Measurements from ENCODE around the gene BTN3A1.
"Not testable (repeated sequence)": the region's sequence is repeated elsewhere in the genome, so short reads cannot be mapped to it uniquely, and the experiment has no call there.

BTN3A1 gene

GRCh38 chr6:26415036-26415614, 13.1 kb downstream of the BTN3A1 start:
- DNase-seq, result no peak

- DNase-seq, result no peak
These were observed 13.7 kb downstream of the BTN3A1 start for GRCh38 chr6:26415791-26416190.

- DNase-seq, result no peak
These were observed 14.2 kb downstream of the BTN3A1 start for GRCh38 chr6:26416288-26416687.

GRCh38 chr6:26418077-26418476, 16.0 kb downstream of the BTN3A1 start:
- DNase-seq, result not testable (repeated sequence)

- DNase-seq, result not testable (repeated sequence)
These were observed 16.7 kb downstream of the BTN3A1 start for GRCh38 chr6:26418795-26419194.

GRCh38 chr6:26420688-26421171, 18.7 kb downstream of the BTN3A1 start:
- DNase-seq, result peak; percentile 40

- DNase-seq, result peak; percentile 87
These were observed 19.4 kb downstream of the BTN3A1 start for GRCh38 chr6:26421259-26422144.

- no peak for DNase-seq
These were observed 20.3 kb downstream of the BTN3A1 start for GRCh38 chr6:26422329-26422728.

GRCh38 chr6:26426691-26427450, 24.8 kb downstream of the BTN3A1 start:
- DNase-seq, result no peak

GRCh38 chr6:26427451-26427809, 25.4 kb downstream of the BTN3A1 start:
- DNase-seq, result no peak

- no peak for DNase-seq
These were observed 26.1 kb downstream of the BTN3A1 start for GRCh38 chr6:26428206-26428605.

- DNase-seq, result no peak
These were observed 28.7 kb downstream of the BTN3A1 start for GRCh38 chr6:26430787-26431186.

GRCh38 chr6:26431258-26432172, 29.4 kb downstream of the BTN3A1 start:
- peak; percentile 73 for DNase-seq

- DNase-seq, result peak; percentile 82
These were observed 30.6 kb downstream of the BTN3A1 start for GRCh38 chr6:26432627-26433201.

- DNase-seq, result not testable (repeated sequence)
These were observed 31.6 kb downstream of the BTN3A1 start for GRCh38 chr6:26433680-26434079.

GRCh38 chr6:26436018-26436417, 33.9 kb downstream of the BTN3A1 start:
- DNase-seq, result no peak

- no peak for DNase-seq
These were observed 35.5 kb downstream of the BTN3A1 start for GRCh38 chr6:26437550-26437949.

GRCh38 chr6:26438000-26438399, 35.9 kb downstream of the BTN3A1 start:
- no peak for DNase-seq

- no peak for DNase-seq
These were observed 37.4 kb downstream of the BTN3A1 start for GRCh38 chr6:26439151-26440125.

- DNase-seq, result no peak
These were observed 38.9 kb downstream of the BTN3A1 start for GRCh38 chr6:26440977-26441358.

- no peak for DNase-seq
These were observed 39.9 kb downstream of the BTN3A1 start for GRCh38 chr6:26441977-26442376.

Data from inflammatory macrophage treated with lipopolysaccharide for 4 hours (primary cell).